ENCODE results near the gene TTLL3. TPM values are rescaled to one million over a fixed set of nuclear protein-coding genes. Genes with fewer than 3 reads are reported as not detected.

Gene TTLL3
- total and polyA plus RNA-seq, 2 of the 4 experiments (the other 2 are of a cell fraction), result 6.8 to 43.4 TPM

GRCh38 chr3:9825451-9826040 is 15.5 kb downstream of the TTLL3 start:
- ATAC-seq (ENCODE audit: low read depth) (no peak), DNase-seq (no peak)
- ChIA-PET CTCF (no interaction called here), POLR2A (ENCODE audit: unreplicated experiment) (no interaction called here)
- peaks cover 18% of the 10 kb centered on the region for H3K36me3 ChIP-seq (ENCODE audit: control insufficient read depth, insufficient read depth, low read length)
- no peak overlapping the region for H3K56ac ChIP-seq (ENCODE audit: extremely low read depth, insufficient read depth, low read length)
- BruUV-seq (replicated peaks), result no TSS peak
- H3K9me1 ChIP-seq (ENCODE audit: insufficient read depth, low read length), result 0 out of 2 replicates have a peak, but pooled peaks cover 3% of the 10 kb centered on the region
- no peak overlapping the region for H2AK5ac ChIP-seq (ENCODE audit: low read depth, low read length)
- intact Hi-C loops (cut with micrococcal nuclease) (no loop called here), dilution Hi-C loops (cut with HindIII; ENCODE audit: low sequenced_read_pairs, unreplicated experiment) (no loop called here), in situ Hi-C loops (cut with MboI; ENCODE audit: low sequenced_read_pairs) (no loop called here)
- no peak overlapping the region for H2BK20ac ChIP-seq (ENCODE audit: low read depth, low read length)
- no peak overlapping the region for H4K5ac ChIP-seq (ENCODE audit: low read depth, low read length)
- no peak overlapping the region for H2BK5ac ChIP-seq (ENCODE audit: low read depth, low read length, poor library complexity, severe bottlenecking)
- no peak overlapping the region for H3K4ac ChIP-seq (ENCODE audit: low read depth, low read length)
- H3K4me1 ChIP-seq (ENCODE audit: control insufficient read depth, insufficient read depth, low read length), result no peaks in the 10 kb centered on the region
- no peak overlapping the region for H3K9ac ChIP-seq (ENCODE audit: low read depth, low read length)
- WGBS, 2 experiments (ENCODE audit: extremely low coverage in 2 of 2, insufficient read length in 1 of 2), result 80% methylated on average over 2 of the region's 14 CpGs; no CpG with 5 or more reads in 1 of the 2 experiments
- no peaks in the 10 kb centered on the region for H3K9me3 ChIP-seq (ENCODE audit: control insufficient read depth, insufficient read depth, low read length)
- H4K8ac ChIP-seq (ENCODE audit: low read depth in 2 of 2, low read length in 2 of 2), result no peak overlapping the region
- H3K14ac ChIP-seq (replicated peaks; ENCODE audit: low read depth, low read length), result no peak overlapping the region
- H4K91ac ChIP-seq (ENCODE audit: insufficient read depth, low read depth, low read length), result no peak overlapping the region
- H2BK15ac ChIP-seq (ENCODE audit: low read depth, low read length), result no peak overlapping the region
- no peak overlapping the region for H2AK9ac ChIP-seq (replicated peaks; ENCODE audit: low read depth, low read length, poor library complexity)
- no peaks in the 10 kb centered on the region for H4K20me1 ChIP-seq (ENCODE audit: insufficient read depth, low read length)
- no peak overlapping the region for H2BK120ac ChIP-seq (ENCODE audit: low read depth, low read length)
- H3K27me3 ChIP-seq (ENCODE audit: control insufficient read depth, insufficient read depth, low read length), result no peaks in the 10 kb centered on the region
- no peak overlapping the region for H2AFZ ChIP-seq (replicated peaks; ENCODE audit: low read length, poor library complexity)
- no peak overlapping the region for H3K4me2 ChIP-seq (ENCODE audit: low read depth, low read length)
- H3K4me3 ChIP-seq (ENCODE audit: insufficient read depth, low read depth, low read length), result no peak overlapping the region
- TF ChIP-seq RFX5 (IDR thresholded peaks at IDR 0.05; ENCODE audit: low read depth, low read length) (no peak), FOS (IDR thresholded peaks at IDR 0.05; ENCODE audit: low read depth, low read length) (no peak), MAZ (IDR thresholded peaks at IDR 0.05; ENCODE audit: borderline replicate concordance, low read depth, low read length) (no peak), SMC3 (IDR thresholded peaks at IDR 0.05; ENCODE audit: low read depth, low read length) (no peak), MXI1 (IDR thresholded peaks at IDR 0.05; ENCODE audit: borderline replicate concordance, low read depth, low read length) (no peak), CHD1 (IDR thresholded peaks at IDR 0.05; ENCODE audit: low read depth, low read length) (no peak), POLR2A (IDR thresholded peaks at IDR 0.05; ENCODE audit: low read depth, low read length) (no peak), NFE2L2 (IDR thresholded peaks at IDR 0.05; ENCODE audit: low read depth, low read length) (no peak), BHLHE40 (IDR thresholded peaks at IDR 0.05; ENCODE audit: low read depth, low read length) (no peak), RCOR1 (IDR thresholded peaks at IDR 0.05; ENCODE audit: insufficient replicate concordance, low read length) (no peak), USF2 (IDR thresholded peaks at IDR 0.05; ENCODE audit: low read depth, low read length) (no peak), MAFK (IDR thresholded peaks at IDR 0.05; ENCODE audit: low read depth, low read length) (no peak)
- no peak overlapping the region for H3K23ac ChIP-seq (ENCODE audit: low read depth, low read length)
- H3K27ac ChIP-seq (ENCODE audit: insufficient read depth, low read length), result no peak overlapping the region
- no peak overlapping the region for H3K18ac ChIP-seq (ENCODE audit: low read depth, low read length)
- no peaks in the 10 kb centered on the region for H3K79me1 ChIP-seq (ENCODE audit: low read depth in 1 of 2, low read length in 2 of 2)
